ENCODE measurements around the gene SLAIN2.

The SLAIN2 gene

DNA sequence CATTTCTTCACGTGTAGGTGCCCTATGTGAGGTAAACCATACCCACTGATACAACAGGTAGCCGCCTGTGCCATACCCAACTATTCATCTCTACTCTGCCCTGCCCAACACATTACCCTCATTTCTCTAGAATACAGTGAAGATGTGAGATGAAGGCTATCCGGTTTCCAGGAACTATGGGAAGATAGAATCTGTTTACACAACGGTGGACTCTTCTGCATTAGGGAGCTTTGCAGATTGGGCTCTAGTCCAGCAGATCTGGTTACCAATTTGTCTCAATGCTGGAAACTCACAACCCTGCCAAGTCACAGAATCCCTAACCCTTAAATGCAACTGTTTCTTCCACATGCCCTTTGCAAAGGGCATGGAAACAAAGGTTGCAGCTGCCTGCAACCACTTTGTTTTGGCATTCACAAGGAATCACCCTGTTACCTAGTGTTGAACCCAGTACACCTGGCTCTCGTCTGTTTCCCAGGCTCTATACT lies 6.4 kb upstream of the SLAIN2 start:
- DNase-seq: no peak

DNA sequence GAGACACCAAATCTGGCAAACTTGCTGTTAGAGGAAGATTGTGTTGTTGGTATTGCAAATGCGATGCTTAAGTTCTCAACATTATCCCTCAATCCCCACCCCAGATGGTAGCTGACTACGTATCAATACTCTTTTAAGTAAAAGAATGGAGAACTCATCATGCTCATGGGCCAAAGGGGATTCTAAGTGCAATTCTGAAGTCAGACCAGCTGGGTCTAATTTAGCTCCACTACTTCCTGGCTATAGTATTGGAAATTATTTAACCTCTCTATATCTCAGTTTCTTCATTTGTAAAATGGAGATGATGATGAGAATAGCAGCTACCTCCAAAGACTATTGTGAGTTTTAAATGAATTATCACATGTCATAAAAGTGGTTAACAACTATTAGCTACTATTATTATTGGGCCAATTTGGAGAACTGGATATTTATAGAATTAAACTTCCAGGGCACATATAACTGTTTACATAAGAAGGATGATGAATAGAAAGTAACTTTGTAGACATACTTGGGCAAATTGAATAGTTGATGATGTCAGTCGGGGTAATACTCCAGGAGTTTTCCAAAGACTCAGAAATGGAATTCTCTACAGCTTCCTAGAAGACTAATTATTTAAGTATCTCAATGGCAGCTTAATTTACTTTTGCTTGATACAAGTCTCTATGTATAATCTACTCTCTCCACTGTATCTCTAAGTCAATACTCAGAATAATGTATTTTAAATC lies 5.0 kb upstream of the SLAIN2 start:
- no peak for DNase-seq

DNA sequence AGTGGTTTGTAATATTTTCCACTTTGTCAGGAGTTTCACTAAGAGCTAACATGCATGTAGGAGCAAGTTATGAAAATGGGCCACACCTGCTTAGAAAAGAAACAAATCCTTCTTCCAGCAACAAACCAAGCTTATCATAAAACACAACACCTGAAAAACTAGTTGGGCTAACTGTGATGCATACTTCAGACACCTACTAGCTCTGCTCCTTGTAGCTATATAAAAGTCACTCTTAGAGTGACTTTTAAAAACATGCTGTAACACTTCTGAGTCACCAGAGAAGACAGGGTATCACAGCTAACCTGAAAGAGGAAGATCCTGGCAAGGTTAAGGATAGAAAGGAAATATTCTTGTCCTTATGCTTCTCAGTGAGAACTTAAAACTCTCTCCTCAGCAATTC lies 3.6 kb upstream of the SLAIN2 start:
- DNase-seq: no peak

DNA sequence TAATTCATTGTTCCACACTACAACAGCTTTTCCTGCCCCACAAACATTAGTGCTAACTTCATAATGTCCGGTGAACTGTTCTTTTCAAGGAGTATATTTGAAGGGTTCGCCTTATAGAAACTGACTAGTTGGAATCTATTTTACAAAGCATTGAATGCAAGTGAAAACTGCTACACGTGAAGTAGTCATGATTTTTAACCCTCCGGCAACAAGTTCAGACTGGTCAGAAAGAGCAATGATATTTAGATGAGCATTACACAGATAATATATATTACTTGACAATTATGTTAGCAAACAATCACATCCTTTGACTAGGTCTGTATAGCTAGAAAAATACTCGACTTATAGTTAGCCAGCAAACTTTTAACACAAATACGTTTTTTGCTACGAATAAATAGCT lies 1.7 kb upstream of the SLAIN2 start:
- no peak for DNase-seq

DNA sequence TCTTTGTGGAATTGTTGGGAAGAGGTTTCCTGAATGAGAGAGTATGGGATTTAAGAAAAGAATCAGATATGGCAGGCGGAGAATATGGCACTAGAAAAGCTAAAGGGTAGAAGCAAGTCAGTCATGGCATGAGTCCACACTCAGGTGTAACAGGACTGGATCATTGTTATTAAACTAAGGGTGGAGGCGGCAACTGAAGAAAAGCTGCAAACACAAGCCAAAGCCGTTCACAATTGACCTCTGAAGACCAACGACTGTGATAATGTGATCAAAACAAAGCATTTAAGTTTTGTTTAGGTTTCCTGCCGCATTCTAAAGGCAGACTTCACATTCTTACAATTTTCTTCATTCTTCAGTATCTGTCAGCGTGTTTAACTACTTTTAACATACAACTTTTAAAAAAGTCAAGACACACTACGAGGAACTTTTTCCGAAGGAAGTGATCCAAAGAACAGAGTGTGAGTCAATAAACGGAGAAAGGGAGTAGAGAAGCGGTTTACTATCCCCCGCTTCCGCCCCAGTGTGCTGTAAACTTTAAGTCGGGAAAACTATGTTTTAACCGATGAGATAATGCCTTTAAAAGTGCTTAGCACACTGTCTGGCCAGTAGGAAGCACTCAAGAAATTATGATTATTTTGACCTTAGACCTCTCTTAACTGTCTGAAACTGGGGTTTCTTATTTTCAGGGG lies 909 bp upstream of the SLAIN2 start:
- peak; percentile 73 for DNase-seq

DNA sequence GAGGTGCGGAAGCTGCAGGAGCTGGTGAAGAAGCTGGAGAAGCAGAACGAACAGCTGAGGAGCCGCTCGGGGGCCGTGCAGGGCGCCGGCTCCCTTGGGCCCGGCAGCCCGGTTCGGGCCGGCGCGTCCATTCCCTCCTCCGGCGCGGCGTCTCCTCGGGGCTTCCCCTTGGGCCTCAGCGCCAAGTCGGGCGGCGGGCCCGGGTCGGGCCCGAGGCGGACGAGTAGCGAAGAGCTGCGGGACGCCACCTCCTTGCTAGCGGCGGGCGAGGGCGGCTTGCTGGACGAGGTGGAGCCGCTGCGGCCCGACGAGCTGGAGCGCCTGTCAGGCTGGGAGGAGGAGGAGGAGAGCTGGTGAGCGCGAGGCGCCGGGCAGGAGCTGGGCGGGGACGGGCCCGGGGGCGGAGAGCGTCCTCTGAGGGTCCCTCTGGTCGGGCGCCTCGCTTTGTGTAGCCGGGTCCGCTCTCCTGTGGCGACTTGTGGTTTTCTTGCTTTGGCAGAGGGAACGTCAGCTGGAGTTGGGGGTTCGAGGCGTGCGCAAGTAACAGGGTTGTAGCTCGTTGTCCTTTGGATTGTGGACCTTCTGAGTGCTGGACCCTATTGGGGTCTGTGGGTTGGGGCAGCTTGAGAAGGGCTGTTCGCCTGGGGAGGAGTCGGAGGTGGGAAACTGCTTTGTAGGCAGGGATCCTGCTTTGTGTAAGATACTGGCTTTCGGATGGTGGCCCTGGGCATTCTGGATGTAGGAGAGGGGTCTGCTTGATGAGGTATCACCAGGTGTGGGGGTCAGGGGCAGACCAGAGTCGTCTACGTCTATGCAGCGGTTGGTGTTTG lies 662 bp downstream of the SLAIN2 start:
- peak; percentile 44 for DNase-seq

DNA sequence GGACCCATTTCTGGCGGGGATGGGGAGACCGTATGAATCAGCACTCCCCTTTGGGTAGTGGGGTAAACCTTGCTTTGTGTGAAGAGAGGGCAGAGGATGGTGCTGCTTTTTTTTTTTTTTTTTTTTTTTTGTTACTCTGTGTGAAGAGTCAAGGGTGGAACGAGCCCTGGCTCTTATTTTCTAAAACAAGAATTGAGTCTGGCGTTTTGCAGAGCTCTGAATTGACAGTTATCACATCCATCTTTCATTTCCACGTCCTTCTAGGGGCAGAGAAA lies 1.2 kb downstream of the SLAIN2 start:
- DNase-seq: no peak

DNA sequence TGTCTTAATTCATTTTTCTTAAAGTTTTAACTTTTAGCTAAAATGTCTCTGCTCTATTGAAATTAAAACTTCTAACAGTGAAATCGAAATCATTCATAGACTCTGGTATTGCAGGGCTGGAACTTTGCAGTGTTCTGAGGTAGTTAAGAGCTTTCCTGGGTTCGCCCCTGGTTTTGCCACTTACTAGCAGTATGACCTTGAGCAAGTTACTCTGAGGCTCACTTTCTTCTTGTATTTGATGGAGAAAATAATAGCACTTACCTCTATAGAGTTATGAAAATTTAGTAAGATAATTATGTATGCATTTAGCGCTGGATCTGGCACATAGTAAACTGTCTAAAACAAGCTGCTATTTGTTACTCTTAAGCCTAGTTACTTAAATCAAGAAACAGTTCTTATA lies 1.7 kb downstream of the SLAIN2 start:
- DNase-seq: no peak

DNA sequence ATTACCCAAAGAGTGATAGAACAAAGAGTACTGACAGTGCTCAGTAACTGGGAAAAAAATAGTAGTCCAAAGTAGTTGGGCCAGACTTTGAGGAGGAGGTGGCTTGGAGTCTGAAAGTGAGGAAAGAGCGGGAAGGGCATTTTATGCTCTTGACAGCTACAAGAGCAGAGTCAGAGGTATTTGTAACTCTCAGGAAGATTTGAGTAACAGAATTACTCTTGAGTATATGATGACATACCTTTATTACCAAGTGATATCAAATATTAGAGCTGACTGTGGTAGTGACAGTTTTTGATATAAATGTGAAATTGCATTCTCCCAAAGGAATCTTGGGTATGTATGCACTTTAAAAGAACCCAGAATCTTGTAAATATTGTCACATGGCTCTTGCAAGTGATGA lies 2.2 kb downstream of the SLAIN2 start:
- DNase-seq: peak; percentile 41

DNA sequence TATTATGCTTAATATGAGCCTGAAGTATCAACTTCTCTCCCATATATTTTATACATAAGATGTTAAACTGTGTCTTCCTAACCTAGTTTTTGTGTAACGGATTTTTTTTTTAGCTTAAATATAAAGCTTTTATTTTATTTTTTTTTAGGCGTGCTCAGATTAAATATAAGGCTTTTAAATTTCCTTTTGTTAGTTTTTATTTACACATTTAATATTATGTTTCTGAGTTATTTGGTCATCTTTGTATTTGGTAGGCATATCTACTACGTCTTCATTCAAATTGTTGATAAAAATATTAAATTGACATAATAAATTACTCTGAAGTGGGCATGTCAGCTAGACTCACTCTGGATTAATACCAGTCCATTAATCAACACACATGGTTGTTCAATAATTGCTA lies 4.2 kb downstream of the SLAIN2 start:
- no peak for DNase-seq

DNA sequence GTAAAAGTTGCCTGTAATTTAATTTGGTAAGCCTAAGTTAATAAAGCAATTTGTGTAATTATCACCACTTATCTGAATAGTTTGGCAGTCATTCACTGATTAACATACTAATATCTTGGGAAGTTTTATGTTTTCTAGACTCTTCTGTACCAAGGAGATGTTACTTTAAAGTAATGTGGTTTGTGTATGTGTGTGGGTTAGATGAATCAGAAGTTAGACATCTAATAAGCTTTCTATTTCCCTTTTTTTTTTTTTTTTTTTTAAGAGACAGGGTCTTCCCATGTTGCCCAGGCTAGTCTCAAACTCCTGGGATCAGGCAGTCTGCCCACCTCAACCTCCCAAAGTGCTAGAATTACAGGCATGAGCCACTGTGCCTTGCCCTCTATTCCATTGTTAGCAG lies 5.3 kb downstream of the SLAIN2 start:
- peak; percentile 51 for DNase-seq

DNA sequence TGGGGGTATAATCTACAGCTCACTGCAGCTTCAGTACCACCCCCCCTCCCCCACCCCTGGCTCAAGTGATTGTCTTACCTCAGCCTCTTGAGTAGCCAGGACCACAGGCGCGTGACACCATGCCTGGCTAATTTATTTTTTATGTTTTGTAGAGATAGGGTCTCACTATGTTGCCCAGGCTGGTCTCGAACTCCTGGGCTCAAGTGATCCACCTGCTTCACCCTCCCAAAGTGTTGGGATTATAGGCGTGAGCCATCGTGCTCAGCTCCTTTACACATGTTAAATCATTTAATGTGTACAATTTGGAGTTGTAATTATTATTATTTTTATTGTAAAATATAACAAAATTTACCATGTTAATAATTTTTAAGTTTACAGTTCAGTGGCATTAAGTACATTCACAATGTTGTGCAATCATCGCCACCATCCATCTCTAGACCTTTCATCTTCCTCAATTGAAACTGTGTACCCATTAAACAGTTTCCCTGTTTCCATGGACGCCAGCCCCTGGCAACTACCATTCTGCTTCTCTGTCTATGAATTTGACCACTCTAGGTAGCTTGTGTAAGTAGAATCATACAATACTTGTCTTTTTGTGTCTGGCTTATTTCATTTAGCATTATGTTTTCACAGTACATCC lies 6.1 kb downstream of the SLAIN2 start:
- DNase-seq: no peak

DNA sequence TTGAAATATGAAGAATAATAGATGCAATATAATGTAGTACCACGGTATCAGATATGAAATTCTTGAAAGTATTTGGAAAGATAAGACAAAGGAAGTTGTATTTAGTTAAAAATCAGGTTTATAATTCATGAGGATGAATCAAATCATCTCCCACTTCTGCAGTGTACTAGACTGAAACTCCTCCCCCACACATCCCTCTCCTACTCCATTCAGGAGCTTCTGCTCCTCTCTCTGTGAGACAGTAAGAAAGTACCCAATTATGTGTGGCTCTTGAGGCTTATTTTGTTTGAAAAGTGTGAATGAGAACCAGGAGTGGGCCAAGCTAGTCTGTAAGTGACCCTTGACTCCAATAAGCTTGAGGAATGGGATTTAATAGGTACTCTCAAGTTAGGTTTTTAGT lies 9.5 kb downstream of the SLAIN2 start:
- no peak for DNase-seq

DNA sequence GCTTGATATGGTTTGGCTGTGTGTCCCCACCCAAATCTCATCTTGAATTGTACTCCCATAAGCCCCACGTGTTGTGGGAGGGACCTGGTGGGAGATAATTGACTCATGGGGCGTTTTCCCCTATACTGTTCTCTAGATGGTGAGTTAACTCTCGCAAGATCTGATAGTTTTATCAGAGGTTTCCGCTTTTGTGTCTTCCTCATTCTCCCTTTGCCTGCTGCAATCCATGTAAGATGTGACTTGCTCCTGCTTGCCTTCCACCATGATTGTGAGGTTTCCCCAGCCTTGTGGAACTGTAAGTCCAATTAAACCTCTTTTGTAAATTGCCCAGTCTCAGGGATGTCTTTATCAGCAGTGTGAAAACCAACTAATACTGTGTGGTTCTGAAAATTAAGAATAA lies 11.5 kb downstream of the SLAIN2 start:
- no peak for DNase-seq

DNA sequence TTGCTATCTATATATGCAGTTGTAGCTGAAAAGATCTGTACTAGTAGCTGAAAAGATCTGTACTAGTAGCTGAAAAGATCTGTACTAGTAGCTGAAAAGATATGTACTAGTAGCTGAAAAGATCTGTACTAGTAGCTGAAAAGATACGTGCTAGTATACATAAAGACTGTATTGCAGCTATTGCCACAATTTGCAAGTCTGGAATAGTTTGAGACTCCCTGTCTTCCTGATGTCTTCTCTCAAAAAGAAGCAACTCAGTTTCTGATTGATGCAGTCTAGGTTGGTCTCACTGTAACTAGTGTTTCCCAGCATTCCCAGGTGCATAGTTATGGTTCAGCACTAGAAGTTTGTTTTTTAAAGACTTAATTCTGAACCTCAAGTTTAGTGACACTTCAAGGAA lies 15.0 kb downstream of the SLAIN2 start:
- peak; percentile 11 for DNase-seq

DNA sequence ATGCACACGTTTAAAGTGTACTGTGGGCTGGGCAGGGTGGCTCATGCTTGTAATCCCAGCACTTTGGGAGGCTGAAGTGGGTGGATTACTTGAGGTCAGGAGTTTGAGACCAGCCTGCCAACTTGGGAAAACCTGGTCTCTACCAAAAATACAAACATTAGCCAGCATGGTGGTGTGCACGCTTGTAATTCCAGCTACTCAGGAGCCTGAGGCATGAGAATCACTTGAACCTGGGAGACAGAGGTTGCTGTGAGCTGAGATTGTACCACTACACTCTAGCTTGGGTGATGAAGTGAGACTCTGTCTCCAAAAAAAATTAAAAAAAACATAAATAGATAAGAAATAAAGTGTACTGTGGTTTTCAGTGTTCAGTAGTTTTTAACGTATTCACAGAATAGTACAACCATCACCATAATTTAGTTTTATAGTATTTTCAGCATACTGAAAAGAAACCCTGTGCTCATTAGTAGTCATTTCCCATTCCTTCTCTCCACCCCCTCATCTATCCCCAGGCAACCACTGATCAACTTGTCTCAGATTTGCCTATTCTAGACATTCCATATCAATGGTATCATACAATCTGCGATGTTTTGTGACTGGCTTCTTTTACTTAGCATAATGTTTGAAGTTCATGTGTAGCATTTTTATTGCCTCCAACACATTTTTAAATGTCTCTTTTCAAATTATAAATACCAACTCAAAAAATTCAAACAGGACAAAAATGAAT lies 19.1 kb downstream of the SLAIN2 start:
- DNase-seq: peak; percentile 88

DNA sequence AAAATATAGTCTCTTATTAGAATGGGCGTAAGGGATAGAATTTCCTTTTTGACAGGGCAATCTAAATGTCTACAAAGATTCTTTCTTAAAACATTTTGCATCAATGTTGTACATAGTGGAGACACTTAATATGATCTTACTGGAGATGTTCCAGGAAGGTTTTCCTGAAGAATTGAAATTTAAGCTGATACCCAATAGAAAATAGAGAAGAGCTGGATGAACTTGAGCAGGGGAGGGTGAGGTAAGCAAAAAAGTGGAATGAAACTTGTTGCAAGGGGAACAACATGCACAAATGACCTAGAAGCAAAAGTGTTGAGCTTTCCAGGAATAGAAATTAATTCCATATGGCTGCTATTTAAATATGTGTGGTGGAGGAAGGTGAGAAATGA lies 19.7 kb downstream of the SLAIN2 start:
- peak; percentile 66 for DNase-seq

DNA sequence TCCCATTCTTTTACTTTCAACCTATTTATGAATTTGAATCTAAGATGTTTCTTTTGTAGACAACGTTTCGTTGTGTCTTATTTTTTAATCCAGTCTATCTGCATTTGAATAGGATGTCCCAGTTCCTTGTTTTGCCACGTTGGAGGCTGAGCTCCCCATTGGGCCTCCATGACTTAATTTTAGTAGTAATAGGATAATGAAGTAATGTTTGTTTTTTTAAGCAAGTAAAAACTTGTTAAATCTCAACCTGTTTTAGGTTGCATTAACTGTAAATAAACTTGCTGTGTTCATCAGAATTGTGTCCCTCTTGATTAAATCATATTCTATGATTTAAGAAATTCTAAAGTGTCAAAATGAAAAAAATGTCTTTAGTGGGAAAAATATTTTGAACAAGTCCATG lies 25.3 kb downstream of the SLAIN2 start:
- no peak for DNase-seq

DNA sequence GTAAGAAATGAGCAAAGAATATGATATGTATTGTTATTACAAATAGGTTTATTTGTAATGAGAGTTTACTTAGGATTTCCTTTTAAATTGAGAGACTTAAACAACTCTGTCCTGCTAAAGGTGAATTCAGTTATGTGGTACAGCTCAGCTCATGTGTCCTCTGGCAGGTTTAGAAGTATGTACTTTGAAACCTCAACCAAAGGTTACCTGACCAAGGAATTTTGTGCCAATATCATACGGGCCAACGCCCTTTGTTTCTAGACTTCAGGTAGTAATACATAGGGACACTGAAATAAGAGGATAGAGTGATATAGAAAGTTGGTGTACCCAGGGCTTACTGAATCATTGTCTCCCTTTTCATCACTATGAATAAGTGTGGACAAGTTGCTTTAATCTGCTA lies 25.7 kb downstream of the SLAIN2 start:
- DNase-seq: no peak

DNA sequence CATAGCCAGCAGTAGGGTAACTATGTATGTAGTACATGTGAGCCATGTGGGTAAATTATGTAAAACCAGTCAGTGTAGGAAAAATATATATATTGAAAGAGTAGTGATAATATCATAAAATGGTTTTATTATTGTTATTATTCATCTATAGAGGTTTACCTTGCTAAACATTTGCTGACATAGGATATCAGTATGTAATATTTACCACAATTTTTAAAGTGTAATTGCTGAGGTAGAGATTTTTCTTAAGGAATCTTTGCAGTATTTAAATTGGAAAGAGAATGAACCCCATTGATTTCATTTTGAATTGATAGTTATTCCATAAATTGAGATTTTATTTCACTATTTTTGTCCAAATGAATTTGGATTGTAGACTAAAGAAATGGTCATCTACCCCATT lies 27.1 kb downstream of the SLAIN2 start:
- DNase-seq: no peak

DNA sequence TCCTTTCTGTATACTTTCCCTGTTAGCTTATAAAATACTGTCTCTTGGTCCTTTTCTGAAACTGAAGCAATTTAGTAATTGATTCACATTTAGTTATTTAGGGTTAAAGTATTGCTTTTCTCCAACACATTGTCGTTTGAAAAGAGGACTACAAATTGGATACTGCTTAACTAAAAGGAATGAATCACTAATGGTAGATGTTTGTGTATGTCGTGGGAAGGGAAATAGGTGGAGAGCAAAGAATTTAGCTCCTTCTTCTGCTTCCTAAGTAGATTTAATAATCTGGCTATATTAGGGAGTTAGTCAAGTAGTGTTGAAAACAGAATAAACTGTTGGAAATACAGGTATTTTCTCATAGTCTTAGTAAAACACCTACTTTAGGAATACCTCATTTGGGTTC lies 27.9 kb downstream of the SLAIN2 start:
- peak; percentile 11 for DNase-seq

DNA sequence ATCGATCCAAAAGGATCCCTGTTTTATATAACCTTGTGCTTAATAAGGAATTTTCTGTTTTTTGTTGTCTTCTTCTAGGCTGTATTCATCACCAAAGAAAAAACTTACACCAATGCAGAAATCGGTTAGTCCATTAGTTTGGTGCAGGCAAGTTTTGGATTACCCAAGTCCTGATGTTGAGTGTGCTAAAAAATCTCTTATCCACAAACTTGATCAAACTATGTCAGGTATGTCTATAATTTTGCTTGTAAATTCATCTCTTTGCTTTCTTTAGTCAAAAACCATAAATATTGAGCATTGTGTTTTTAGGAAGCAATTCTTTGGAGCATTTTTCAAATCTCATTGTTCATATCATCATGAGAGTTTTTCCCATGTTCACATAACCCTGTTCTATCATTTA lies 28.4 kb downstream of the SLAIN2 start:
- no peak for DNase-seq

All from fibroblast of skin of right biceps (primary cell).